H1 (cell line): ENCODE data around the gene HIC1. TPM values are rescaled to one million over a fixed set of nuclear protein-coding genes. Genes with fewer than 3 reads are reported as not detected.

ENCODE experiments used
- CTCF ChIA-PET: fragments of 300-600 bp; sonication (Branson Sonifier 250); formaldehyde crosslinking; loops from one replicate; lab custom pipeline; 2021; ENCODE audit not compliant: partially characterized antibody; lab: Charles Lee
- POLR2A ChIA-PET: fragments of 300-600 bp; sonication (Branson Sonifier 250); formaldehyde crosslinking; loops from one replicate; lab custom pipeline; 2021; ENCODE audit warnings: inconsistent platforms; ENCODE audit not compliant: partially characterized antibody; lab: Charles Lee
- DNase-seq, 2 experiments: peaks; one replicate each; pipeline versions ENCODE4 v3.0.0 to v3.0.0-alpha.2; 2010 to 2022; ENCODE audit warnings: low spot score in 2 of 2, low read depth in 1 of 2, mixed read lengths in 1 of 2
- FAIRE-seq: peaks from 2 replicates; lab custom pipeline; 2011; peaks lifted over from hg19 to GRCh38; lab: Jason Lieb, UNC
- H2AFZ ChIP-seq: 2 replicates; pipeline ENCODE4 v1.8.1; 2012; ENCODE audit warnings: low read length, inconsistent platforms
- H2AK5ac ChIP-seq: 2 replicates; pipeline ENCODE4 v1.6.1; 2013; ENCODE audit warnings: low read depth, low read length
- H2BK120ac ChIP-seq: replicated peaks from 2 replicates; pipeline ENCODE3; 2013; ENCODE audit warnings: low read depth, low read length, inconsistent platforms
- H2BK12ac ChIP-seq: 2 replicates; pipeline ENCODE4 v1.6.1; 2013; ENCODE audit warnings: low read depth, low read length
- H2BK15ac ChIP-seq: 2 replicates; pipeline ENCODE4 v1.6.1; 2013; ENCODE audit warnings: low read length
- H2BK20ac ChIP-seq: 2 replicates; pipeline ENCODE4 v1.6.1; 2013; ENCODE audit warnings: low read length
- H2BK5ac ChIP-seq: 2 replicates; pipeline ENCODE4 v1.6.1; 2013; ENCODE audit warnings: low read depth, low read length
- H3K14ac ChIP-seq: 2 replicates; pipeline ENCODE4 v1.6.1; 2013; ENCODE audit warnings: inconsistent platforms; ENCODE audit not compliant: insufficient read length
- H3K18ac ChIP-seq: 2 replicates; pipeline ENCODE4 v1.6.1; 2013; ENCODE audit warnings: low read length; ENCODE audit errors: extremely low read depth
- H3K23ac ChIP-seq: 2 replicates; pipeline ENCODE4 v1.6.1; 2013; ENCODE audit warnings: inconsistent platforms; ENCODE audit not compliant: insufficient read length
- H3K23me2 ChIP-seq: 2 replicates; pipeline ENCODE4 v1.6.1; 2013; ENCODE audit warnings: low read depth, low read length
- H3K27ac ChIP-seq: 2 replicates; pipeline ENCODE4 v1.6.1; 2011; ENCODE audit warnings: low read depth, low read length, inconsistent platforms
- H3K27me3 ChIP-seq, 4 experiments: replicated peaks in 1 of 4; 1 replicate in 1 of 4; 2 replicates in 3 of 4; pipeline versions ENCODE4 v1.6.1 to v1.8.1; 2011 to 2013; ENCODE audit warnings: low read length in 3 of 4, mild to moderate bottlenecking in 3 of 4, inconsistent platforms in 2 of 4, mixed read lengths in 2 of 4, moderate library complexity in 1 of 4; ENCODE audit not compliant: control insufficient read depth in 3 of 4, insufficient read depth in 3 of 4; ENCODE audit errors: extremely low read depth in 1 of 4
- H3K36me3 ChIP-seq, 4 experiments: 2 replicates each; pipeline versions ENCODE4 v1.6.1 to v1.8.1; 2011 to 2013; ENCODE audit warnings: mild to moderate bottlenecking in 4 of 4, low read length in 3 of 4, moderate library complexity in 2 of 4, control low read depth in 1 of 4, inconsistent platforms in 1 of 4; ENCODE audit not compliant: insufficient read depth in 4 of 4, control insufficient read depth in 2 of 4
- H3K4ac ChIP-seq: replicated peaks from 2 replicates; pipeline ENCODE3; 2013; ENCODE audit warnings: low read length, low read depth, mixed read lengths, inconsistent platforms; ENCODE audit not compliant: insufficient read length
- H3K4me1 ChIP-seq, 4 experiments: replicated peaks in 1 of 4; 1 replicate in 1 of 4; 2 replicates in 3 of 4; pipeline versions ENCODE4 v1.6.1 to v1.8.1; 2011 to 2013; ENCODE audit warnings: low read length in 3 of 4, inconsistent platforms in 2 of 4, mixed read lengths in 1 of 4; ENCODE audit not compliant: insufficient read depth in 4 of 4, control insufficient read depth in 3 of 4
- H3K4me2 ChIP-seq, 2 experiments: 2 replicates each; pipeline versions ENCODE4 v1.6.1 to v1.8.1; 2011 to 2013; ENCODE audit warnings: low read depth in 2 of 2, low read length in 2 of 2, control low read depth in 1 of 2, inconsistent platforms in 1 of 2, mild to moderate bottlenecking in 1 of 2; ENCODE audit not compliant: insufficient read depth in 1 of 2
- H3K4me3 ChIP-seq, 4 experiments: fragments of 200-600, 300-600 bp in 1 of 4; sonication (generic), shearing (Covaris generic), sonication (Bioruptor Twin) in 1 of 4; 2 replicates each; pipeline versions ENCODE4 v1.5.1 to v1.8.1; 2011 to 2016; ENCODE audit warnings: low read length in 4 of 4, low read depth in 3 of 4, control low read depth in 2 of 4, inconsistent platforms in 2 of 4, mild to moderate bottlenecking in 2 of 4, mixed read lengths in 1 of 4, moderate library complexity in 1 of 4; ENCODE audit not compliant: insufficient read depth in 2 of 4; ENCODE audit errors: extremely low read depth in 1 of 4
- H3K56ac ChIP-seq: replicated peaks from 2 replicates; pipeline ENCODE3; 2013; ENCODE audit warnings: low read depth, mild to moderate bottlenecking, mixed read lengths, low read length, inconsistent platforms; ENCODE audit not compliant: insufficient read length
- H3K79me1 ChIP-seq: 2 replicates; pipeline ENCODE4 v1.6.1; 2013; ENCODE audit warnings: low read depth, low read length, control low read depth
- H3K79me2 ChIP-seq, 2 experiments: 2 replicates each; pipeline versions ENCODE4 v1.6.1 to v1.8.1; 2012 to 2013; ENCODE audit warnings: low read length in 2 of 2, mild to moderate bottlenecking in 2 of 2, inconsistent platforms in 1 of 2; ENCODE audit not compliant: insufficient read depth in 2 of 2, control insufficient read depth in 1 of 2
- H3K9ac ChIP-seq, 4 experiments: replicated peaks in 1 of 4; 1 replicate in 1 of 4; 2 replicates in 3 of 4; pipeline versions ENCODE4 v1.6.1 to v1.8.1; 2011 to 2013; ENCODE audit warnings: low read depth in 3 of 4, low read length in 3 of 4, control low read depth in 2 of 4, mild to moderate bottlenecking in 2 of 4, moderate library complexity in 2 of 4, inconsistent platforms in 1 of 4; ENCODE audit errors: extremely low read depth in 1 of 4
- H3K9me3 ChIP-seq, 2 experiments: 2 replicates each; pipeline versions ENCODE4 v1.6.1 to v1.8.1; 2012 to 2013; ENCODE audit warnings: mild to moderate bottlenecking in 2 of 2, moderate library complexity in 2 of 2, control low read depth in 1 of 2, inconsistent platforms in 1 of 2, low read depth in 1 of 2, low read length in 1 of 2, mixed read lengths in 1 of 2; ENCODE audit not compliant: insufficient read depth in 2 of 2
- H4K20me1 ChIP-seq, 2 experiments: replicated peaks in 1 of 2; 2 replicates each; pipeline versions ENCODE3 to v1.8.1; 2011 to 2013; ENCODE audit warnings: inconsistent platforms in 2 of 2, low read length in 2 of 2, mild to moderate bottlenecking in 1 of 2; ENCODE audit not compliant: insufficient read depth in 2 of 2, control insufficient read depth in 1 of 2
- H4K5ac ChIP-seq: 2 replicates; pipeline ENCODE4 v1.6.1; 2013; ENCODE audit warnings: low read length, low read depth, mixed read lengths, inconsistent platforms; ENCODE audit not compliant: insufficient read length
- H4K8ac ChIP-seq: 2 replicates; pipeline ENCODE4 v1.8.0; 2013; ENCODE audit warnings: mild to moderate bottlenecking, moderate library complexity, low read length, inconsistent platforms; ENCODE audit not compliant: insufficient read depth; ENCODE audit errors: extremely low read depth
- H4K91ac ChIP-seq: replicated peaks from 2 replicates; pipeline ENCODE3; 2013; ENCODE audit warnings: low read length, mixed read lengths, inconsistent platforms; ENCODE audit not compliant: insufficient read length
- CHD1 ChIP-seq: IDR thresholded peaks from 2 replicates; pipeline ENCODE4 v1.6.1; 2012; ENCODE audit warnings: low read depth, low read length, improper control_type of control experiment
- CTCF ChIP-seq, 3 experiments: IDR thresholded peaks; 1 replicate in 2 of 3; 2 replicates in 1 of 3; pipeline versions ENCODE4 v1.5.1 to v1.6.1; 2011; ENCODE audit warnings: low read length in 3 of 3, mild to moderate bottlenecking in 3 of 3, inconsistent platforms in 2 of 3, low read depth in 1 of 3, moderate library complexity in 1 of 3; ENCODE audit not compliant: insufficient read depth in 1 of 3; ENCODE audit errors: control extremely low read depth in 1 of 3
- EP300 ChIP-seq, 2 experiments: IDR thresholded peaks; 1 replicate in 1 of 2; 2 replicates in 1 of 2; pipeline ENCODE4 v1.6.1; 2011 to 2012; ENCODE audit warnings: low read depth in 2 of 2, low read length in 2 of 2, mild to moderate bottlenecking in 2 of 2, borderline replicate concordance in 1 of 2, inconsistent platforms in 1 of 2, moderate library complexity in 1 of 2
- GABPA ChIP-seq: IDR thresholded peaks from 2 replicates; pipeline ENCODE4 v1.6.1; 2011; ENCODE audit warnings: mild to moderate bottlenecking, low read length, moderate library complexity, borderline replicate concordance; ENCODE audit not compliant: insufficient read depth
- GTF2F1 ChIP-seq: IDR thresholded peaks from 2 replicates; pipeline ENCODE4 v1.6.1; 2012; ENCODE audit warnings: low read depth, low read length, improper control_type of control experiment, borderline replicate concordance
- KDM1A ChIP-seq: fragments of 200-600, 300-600 bp; sonication (generic); IDR thresholded peaks from 2 replicates; pipeline ENCODE4 v1.7.1; 2016; ENCODE audit warnings: mild to moderate bottlenecking, low read length, borderline replicate concordance
- KDM4A ChIP-seq: IDR thresholded peaks from one replicate; pipeline ENCODE4 v1.7.1; 2012; ENCODE audit warnings: low read depth, mild to moderate bottlenecking, moderate library complexity, low read length, inconsistent platforms; ENCODE audit not compliant: severe bottlenecking
- MAFK ChIP-seq: IDR thresholded peaks from 2 replicates; pipeline ENCODE4 v1.6.1; 2012; ENCODE audit warnings: low read depth, mild to moderate bottlenecking, improper control_type of control experiment, low read length
- NRF1 ChIP-seq: IDR thresholded peaks from 2 replicates; pipeline ENCODE4 v1.6.1; 2011; ENCODE audit warnings: mild to moderate bottlenecking, low read depth, low read length, improper control_type of control experiment
- TAF7 ChIP-seq: optimal IDR thresholded peaks from 2 replicates; pipeline ENCODE3; 2011; ENCODE audit warnings: low read depth, mild to moderate bottlenecking, inconsistent platforms, low read length, moderate library complexity, borderline replicate concordance
- TEAD4 ChIP-seq: IDR thresholded peaks from 2 replicates; pipeline ENCODE4 v1.6.1; 2012; ENCODE audit warnings: low read depth, low read length, inconsistent platforms, mixed read lengths
- WGBS, 2 experiments: shearing (Covaris generic) in 1 of 2; methylation state at CpG; one replicate each; pipeline versions ENCODE4 v1.1.6 to v1.1.7; 2013 to 2015; ENCODE audit warnings: low lambda C conversion rate in 2 of 2, mixed read lengths in 2 of 2, inconsistent platforms in 1 of 2, low coverage in 1 of 2, missing lambda C conversion rate in 1 of 2; ENCODE audit not compliant: insufficient replicate concordance in 2 of 2, insufficient coverage in 1 of 2, insufficient read length in 1 of 2; ENCODE audit errors: extremely low coverage in 1 of 2, missing lambda C conversion rate in 1 of 2; 5-methylcytosine and 5-hydroxymethylcytosine counted together
- polyA plus RNA-seq, 7 experiments: library from polyadenylated mRNA; depleted of rRNA in 3 of 7; stranded (reverse) in 5 of 7; unstranded in 2 of 7; fragments of >200 nt in 5 of 7; fragments of 200-250 nt in 2 of 7; gene quantifications; 1 replicate in 5 of 7; 2 replicates in 1 of 7; 4 replicates in 1 of 7; pipeline versions ENCODE4 v1.2.1 to v1.2.3, GENCODE V29; 2011 to 2013; ENCODE audit warnings: missing spikeins in 2 of 7, mixed read lengths in 2 of 7
- total RNA-seq: library from RNA; stranded (reverse); fragmentation: NEBNext Ultra II Directional; extraction: Animal tissue kit (Norgen Biotek cat#: 25700); gene quantifications from 2 replicates; pipeline ENCODE4 v1.2.1, GENCODE V29; 2021

HIC1 gene
- total and polyA plus RNA-seq, 2 of the 8 experiments (the other 6 are each of a cell fraction or from before 2014, with no cell fraction given), result 0.06 to 0.09 TPM

GRCh38 chr17:2083613-2084035 lies 28.7 kb downstream of the HIC1 start:
- no peaks in the 10 kb centered on the region for H3K79me1 ChIP-seq
- no peak overlapping the region for H4K5ac ChIP-seq
- no peak overlapping the region for H2AFZ ChIP-seq
- no peak overlapping the region for H3K56ac ChIP-seq
- H3K4me1 ChIP-seq, result 0 out of 7 replicates have a peak, but pooled peaks cover 0 to 3% (median 0%) of the 10 kb centered on the region in 4 experiments
- 81% methylated on average over 7 of the region's 7 CpGs; no CpG with 5 or more reads in 1 of the 2 experiments for WGBS, 2 experiments
- H3K14ac ChIP-seq, result no peak overlapping the region
- DNase-seq (no peak), FAIRE-seq (no peak)
- no peak overlapping the region for H3K23ac ChIP-seq
- H2BK12ac ChIP-seq, result no peak overlapping the region
- H4K8ac ChIP-seq, result no peak overlapping the region
- no peak overlapping the region for H3K9ac ChIP-seq
- no peak overlapping the region for H3K4ac ChIP-seq
- POLR2A ChIA-PET, result no interaction called here
- no peak overlapping the region for H3K18ac ChIP-seq
- H3K36me3 ChIP-seq, result peaks cover 0 to 5% (median 1%) of the 10 kb centered on the region in 4 experiments; a peak in 3 of 8 replicates
- CTCF ChIA-PET, result interaction anchor here (0.5 to 3.9 kb wide), 16 partner anchors 9 to 199 kb away, joined by 3 to 21 read pairs (median 4); partner anchors contain the start of gene HIC1
- no peaks in the 10 kb centered on the region for H3K79me2 ChIP-seq
- no peak overlapping the region for H3K4me3 ChIP-seq
- H3K27me3 ChIP-seq, result no peaks in the 10 kb centered on the region
- no peak overlapping the region for H2BK5ac ChIP-seq
- no peak overlapping the region for H3K27ac ChIP-seq
- no peaks in the 10 kb centered on the region for H3K23me2 ChIP-seq
- no peak overlapping the region for H2BK120ac ChIP-seq
- no peak overlapping the region for H2BK15ac ChIP-seq
- H3K9me3 ChIP-seq, result no peaks in the 10 kb centered on the region
- H4K91ac ChIP-seq, result no peak overlapping the region
- no peak overlapping the region for H3K4me2 ChIP-seq
- H2BK20ac ChIP-seq, result no peak overlapping the region
- H2AK5ac ChIP-seq, result no peak overlapping the region
- peaks cover 0 to 3% of the 10 kb centered on the region in 2 experiments for H4K20me1 ChIP-seq
- TF ChIP-seq GABPA (no peak), TEAD4 (no peak), KDM1A (no peak), KDM4A (no peak), MAFK (no peak), CHD1 (no peak), CTCF (IDR thresholded peaks at IDR 0.05; ENCODE audit: control extremely low read depth in 1 of 3, insufficient read depth in 1 of 3, low read depth in 1 of 3, low read length in 3 of 3) (no peak), TAF7 (no peak), EP300 (IDR thresholded peaks at IDR 0.05; ENCODE audit: borderline replicate concordance in 1 of 2, low read depth in 2 of 2, low read length in 2 of 2) (no peak), GTF2F1 (no peak), NRF1 (no peak)
